CMK (cell line): Measurements from ENCODE around the gene TBP.
"Not testable (repeated sequence)": the region's sequence is repeated elsewhere in the genome, so short reads cannot be mapped to it uniquely, and the experiment has no call there.

Source experiments
- DNase-seq: peaks from one replicate; pipeline ENCODE4 v3.0.0-alpha.2; 2010; ENCODE audit warnings: low read depth

Gene TBP

GRCh38 chr6:170554013-170554795 lies at the start of gene TBP:
TBP (plus strand) TSS chr6:170554369; CDS start chr6:170557030, 2,661 bp downstream.
- peak; percentile 91 for DNase-seq

DNA sequence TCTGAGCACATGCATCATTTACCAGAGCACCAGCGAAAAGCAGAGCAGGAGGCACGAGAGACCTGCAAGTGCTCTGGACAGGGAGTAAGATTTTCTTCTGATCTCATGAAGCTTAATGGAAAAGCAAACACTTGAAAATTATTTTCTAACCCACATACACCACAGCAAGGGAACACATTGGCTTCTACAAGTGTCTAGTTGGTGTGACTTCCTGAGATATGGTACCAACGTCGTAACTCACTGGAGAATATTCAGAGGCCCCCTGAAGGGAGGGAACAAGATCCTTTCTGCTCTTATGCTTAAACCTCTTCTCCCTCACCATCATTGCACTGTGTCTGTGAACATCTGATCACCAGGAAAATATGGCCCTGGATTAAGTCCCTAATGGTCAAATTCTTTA lies 49.7 kb upstream of the TBP start:
- DNase-seq: no peak

GRCh38 chr6:170505306-170505705 lies 48.9 kb upstream of the TBP start:
- no peak for DNase-seq

- no peak for DNase-seq
Observed at GRCh38 chr6:170506446-170506845, 47.7 kb upstream of the TBP start.

DNA sequence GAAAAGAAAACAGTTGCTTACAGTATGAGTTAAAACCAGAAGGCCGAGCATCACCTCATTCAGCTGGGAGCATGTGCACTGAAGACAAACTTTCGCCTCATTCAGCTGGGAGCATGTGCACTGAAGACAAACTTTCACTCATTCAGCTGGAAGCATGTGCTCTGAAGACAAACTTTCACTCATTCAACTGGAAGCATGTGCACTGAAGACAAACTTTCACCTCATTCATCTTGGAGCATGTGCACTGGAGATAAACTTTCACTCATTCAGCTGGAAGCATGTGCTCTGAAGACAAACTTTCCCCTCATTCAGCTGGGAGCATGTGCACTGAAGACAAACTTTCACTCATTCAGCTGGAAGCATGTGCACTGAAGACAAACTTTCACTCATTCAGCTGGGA lies 46.4 kb upstream of the TBP start:
- not testable (repeated sequence) for DNase-seq

DNA sequence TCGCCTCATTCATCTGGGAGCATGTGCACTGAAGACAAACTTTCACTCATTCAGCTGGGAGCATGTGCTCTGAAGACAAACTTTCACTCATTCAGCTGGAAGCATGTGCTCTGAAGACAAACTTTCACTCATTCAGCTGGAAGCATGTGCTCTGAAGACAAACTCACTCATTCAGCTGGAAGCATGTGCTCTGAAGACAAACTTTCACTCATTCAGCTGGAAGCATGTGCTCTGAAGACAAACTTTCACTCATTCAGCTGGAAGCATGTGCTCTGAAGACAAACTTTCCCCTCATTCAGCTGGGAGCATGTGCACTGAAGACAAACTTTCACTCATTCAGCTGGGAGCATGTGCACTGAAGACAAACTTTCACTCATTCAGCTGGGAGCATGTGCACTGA lies 45.9 kb upstream of the TBP start:
- DNase-seq: not testable (repeated sequence)

GRCh38 chr6:170508892-170509722 lies 45.1 kb upstream of the TBP start:
- not testable (repeated sequence) for DNase-seq

- DNase-seq: no peak
Observed at GRCh38 chr6:170509723-170510018, 44.5 kb upstream of the TBP start.

DNA sequence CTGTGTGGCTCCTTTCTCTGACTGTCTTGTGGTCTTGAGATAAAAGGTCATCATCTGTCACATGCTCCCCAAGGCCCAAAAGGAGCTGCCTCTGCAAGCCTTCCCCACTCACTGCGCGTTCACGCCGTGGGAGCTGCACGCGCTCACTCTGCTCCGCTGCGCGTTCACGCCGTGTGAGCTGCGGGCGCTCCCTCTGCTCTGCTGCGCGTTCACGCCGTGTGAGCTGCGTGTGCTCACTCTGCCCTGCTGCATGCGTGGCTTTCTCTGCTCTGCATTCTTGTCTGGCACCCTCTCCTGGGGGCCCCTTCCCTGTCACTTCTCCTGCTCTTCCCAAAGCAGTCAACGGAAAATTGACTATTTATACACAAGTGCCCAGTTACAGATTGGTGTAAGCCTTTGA lies 43.5 kb upstream of the TBP start:
- DNase-seq: no peak

- no peak for DNase-seq
Observed at GRCh38 chr6:170512249-170512648, 41.9 kb upstream of the TBP start.

GRCh38 chr6:170514908-170515307 lies 39.3 kb upstream of the TBP start:
- no peak for DNase-seq

DNA sequence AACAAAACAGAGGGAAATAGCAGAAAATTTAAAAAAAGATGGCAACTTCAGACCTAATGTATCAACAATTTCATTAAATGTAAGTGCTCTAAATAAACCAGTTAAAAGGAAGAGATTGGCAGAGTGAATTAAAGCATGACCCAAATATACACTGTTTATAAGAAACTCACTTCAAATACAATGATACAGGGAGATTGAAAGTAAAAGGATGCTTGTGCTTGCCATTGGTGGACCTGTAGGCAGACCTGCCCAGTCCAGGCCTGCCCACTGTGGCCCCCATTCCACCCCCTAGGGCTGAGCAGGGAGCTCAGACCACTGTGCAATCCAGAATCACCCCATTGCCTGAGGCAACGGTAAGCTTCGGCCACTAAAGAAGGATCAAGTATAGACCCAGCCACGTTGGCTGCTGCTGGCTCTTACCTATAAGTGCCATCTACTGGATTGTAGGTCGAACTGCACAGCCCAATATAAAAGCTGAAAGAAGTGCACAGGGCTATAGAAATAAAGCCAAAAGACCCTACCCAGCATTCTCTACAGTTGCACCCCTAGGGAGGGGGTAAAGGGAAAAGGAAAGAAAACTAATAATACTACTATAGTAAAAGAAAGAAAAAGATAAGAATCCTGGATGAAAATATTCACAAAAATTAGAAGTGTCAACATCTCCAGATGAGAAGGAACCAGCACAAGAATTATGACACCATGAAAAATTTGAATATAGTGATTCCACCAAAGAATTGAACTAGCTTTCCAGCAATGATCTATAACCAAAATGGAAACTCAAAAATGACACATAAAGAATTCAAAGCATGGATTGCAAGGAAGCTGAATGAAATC lies 37.2 kb upstream of the TBP start:
- DNase-seq: no peak

DNA sequence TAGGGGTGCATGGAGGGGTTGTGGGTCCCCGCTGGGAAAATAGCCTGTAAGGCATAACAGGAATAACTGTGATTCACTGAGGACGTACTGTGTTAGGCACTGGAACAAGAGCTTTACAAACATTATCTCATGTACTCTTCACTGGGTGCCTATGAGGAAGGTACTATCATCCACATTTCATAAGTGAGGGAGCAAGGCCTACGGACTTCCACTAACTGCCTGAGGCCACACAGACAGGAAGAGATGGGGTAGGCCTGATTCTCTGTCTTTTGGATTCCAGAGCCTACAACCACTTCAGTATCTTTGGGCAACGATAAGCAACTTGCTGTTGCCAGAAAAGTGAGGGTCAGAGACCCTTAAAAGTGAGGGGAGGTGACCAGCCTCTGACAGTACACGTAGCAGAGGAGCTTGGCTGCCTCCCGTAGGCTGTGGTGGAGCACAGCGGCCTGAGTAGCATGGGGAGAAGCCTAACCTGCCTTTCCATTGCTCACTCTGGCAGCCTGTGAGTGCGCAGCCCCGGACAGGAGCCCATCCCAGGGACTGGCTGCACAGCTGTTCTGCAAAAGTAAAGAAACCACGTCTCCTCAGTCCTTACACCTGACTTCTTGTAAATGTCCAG lies 31.5 kb upstream of the TBP start:
- no peak for DNase-seq

- DNase-seq: no peak
Observed at GRCh38 chr6:170523256-170524171, 30.7 kb upstream of the TBP start.

- no peak for DNase-seq
Observed at GRCh38 chr6:170524172-170524502, 30.0 kb upstream of the TBP start.

DNA sequence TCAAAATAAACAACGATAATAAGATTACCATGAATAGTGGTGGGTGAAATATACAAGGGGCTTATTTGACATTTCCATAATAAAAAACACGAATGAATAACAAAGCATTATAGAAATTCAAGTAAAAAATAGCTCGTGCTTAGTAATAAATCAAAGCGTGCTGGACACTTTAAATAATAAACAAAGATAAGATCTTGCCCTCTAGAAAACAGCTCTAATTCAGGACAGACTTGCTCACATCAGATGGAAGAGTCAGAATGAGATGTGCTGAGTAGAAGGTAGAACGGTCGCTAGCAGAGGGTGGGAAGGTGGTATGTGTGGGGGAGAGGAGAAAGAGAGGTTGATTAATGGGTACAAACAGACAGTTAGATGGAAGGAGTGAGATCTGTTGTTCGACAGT lies 28.4 kb upstream of the TBP start:
- no peak for DNase-seq

DNA sequence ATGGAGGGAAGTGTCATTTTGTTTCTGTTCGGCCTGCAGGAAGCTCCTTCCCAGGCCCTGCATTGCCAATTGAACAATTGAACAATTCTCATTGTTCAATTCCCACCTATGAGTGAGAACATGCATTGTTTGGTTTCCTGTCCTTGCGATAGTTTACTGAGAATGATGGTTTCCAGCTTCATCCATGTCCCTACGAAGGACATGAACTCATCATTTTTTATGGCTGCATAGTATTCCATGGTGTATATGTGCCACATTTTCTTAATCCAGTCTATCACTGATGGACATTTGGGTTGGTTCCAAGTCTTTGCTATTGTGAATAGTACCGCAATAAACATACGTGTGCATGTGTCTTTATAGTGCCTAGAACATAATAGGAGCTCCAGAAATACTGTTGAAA lies 26.2 kb upstream of the TBP start:
- not testable (repeated sequence) for DNase-seq

DNA sequence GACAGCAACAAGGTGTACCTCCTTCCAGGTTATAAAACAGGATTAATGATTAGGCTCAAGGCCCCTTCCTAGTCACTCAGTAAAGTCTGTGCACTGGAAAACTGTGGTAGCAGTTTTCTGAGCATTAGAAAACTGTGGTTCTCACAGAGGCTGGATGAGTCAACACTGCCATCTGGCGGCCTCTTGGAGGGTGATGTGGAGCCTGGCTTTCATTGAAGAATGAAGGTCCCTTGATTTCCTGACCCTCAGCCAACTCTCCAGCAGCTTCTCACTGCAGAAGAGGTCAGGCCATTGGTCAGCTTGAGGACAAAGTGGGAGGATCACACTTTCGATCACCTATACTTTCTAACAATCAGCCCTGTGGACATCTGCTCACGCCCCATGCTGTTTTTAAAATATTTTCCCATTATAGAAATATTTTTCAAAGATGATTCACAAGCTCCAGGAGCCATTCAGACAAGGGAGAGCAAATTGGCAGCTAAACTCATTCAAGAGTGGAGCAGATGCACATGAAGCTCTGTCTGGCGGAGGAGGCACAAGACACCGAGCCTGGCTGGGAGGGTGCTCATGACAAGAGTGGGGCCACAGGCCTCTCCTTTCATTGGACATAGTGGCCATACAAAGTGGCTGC lies 24.2 kb upstream of the TBP start:
- peak; percentile 25 for DNase-seq

DNA sequence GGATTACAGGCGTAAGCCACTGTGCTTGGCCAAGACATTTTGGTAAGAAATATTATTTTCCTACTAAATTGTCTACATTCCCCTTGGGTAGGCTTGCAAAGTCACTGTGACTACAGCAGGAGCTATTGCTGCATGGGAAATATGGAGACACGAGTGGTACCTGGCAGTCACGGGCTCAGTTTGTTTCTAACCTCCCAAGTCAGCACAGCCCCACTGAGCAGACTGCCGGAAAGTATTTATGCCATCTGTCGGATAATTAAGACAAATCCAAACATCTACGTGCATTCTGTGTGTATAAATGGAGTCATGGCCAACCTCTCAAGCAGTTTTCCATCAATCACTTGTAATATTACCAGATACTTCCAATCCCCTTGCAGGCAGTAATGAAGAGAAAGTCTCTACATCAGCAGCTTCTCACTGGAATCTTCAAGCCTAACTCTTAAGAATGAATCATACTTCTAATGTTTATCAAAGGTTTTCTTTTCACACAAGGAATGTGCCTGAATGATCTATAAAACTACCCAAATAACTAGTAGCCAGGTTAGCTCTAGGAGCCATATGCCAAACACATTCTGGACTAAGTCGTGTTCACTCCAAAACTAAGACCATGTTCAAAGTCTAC lies 21.2 kb upstream of the TBP start:
- no peak for DNase-seq

DNA sequence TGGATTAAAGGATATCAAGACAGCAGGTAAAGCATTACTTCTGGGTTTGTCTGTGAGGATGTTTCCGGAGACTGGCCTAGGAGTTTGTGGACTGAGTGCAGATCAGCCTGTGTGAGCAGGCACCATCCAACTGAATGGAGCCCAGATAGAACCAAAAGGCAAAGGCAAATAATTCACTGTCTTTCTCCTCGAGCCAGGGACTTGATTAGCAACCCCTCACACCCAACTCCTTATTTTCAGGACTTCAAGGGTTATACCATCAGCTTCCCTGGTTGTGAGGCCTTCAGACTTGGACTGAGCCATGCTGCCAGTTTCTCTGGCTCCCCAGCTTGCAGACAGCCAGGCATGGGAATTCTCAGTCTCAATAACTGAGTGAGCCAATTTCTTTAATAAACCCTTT lies 20.4 kb upstream of the TBP start:
- DNase-seq: no peak
